Daoy (cell line): ENCODE measurements around the gene LRFN4. TPM values are rescaled to one million over a fixed set of nuclear protein-coding genes. Genes with fewer than 3 reads are reported as not detected.
"Not testable (repeated sequence)": the region's sequence is repeated elsewhere in the genome, so short reads cannot be mapped to it uniquely, and the experiment has no call there.

Experiments
- DNase-seq: peaks from one replicate; pipeline ENCODE4 v3.0.0-alpha.2; 2015; ENCODE audit warnings: low read depth
- total RNA-seq: library from RNA; depleted of rRNA; stranded (reverse); fragments of >200 nt; shearing (Covaris generic); gene quantifications from 2 replicates; pipeline ENCODE4 v1.2.3, GENCODE V29; 2014; rRNA removed

The LRFN4 gene
- 21.5 and 23.9 TPM in 2 replicates for total RNA-seq

DNA sequence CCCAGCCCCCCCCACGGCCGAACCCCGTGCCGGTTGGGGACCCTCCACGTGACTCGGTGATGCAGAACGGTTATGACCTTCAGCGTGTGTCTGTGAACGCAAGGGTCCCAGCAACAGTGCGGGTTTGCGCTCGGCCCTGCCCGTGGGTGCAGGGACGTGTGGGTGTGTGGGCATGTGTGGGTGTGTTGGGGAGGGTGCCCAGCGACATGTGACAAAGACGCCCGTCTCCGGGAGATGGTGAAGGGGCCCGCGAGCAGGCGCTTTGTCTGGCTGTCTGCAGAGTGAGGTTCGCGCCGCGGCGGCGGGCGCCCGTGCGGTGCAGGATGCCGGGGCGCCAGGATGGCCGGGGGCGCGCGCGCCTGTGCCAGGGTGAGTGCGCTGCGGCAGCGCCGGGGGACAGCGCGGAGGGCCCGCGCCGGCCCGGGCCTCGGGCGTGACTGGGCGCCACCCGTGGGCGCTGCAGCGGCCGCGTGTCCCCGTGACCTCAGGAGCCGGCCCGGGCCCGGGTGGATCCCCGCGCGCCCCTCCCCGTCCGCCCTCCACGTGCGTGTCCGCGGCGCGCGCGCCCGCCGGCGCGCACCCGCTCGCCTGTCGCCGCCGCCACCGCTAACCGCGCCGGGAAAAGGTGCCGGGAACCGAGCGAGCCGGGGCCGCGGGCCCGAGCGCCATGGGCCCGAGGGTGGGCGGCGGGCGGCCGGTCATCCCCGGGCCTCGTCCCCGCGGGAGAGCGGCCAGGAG is at the start of gene LRFN4:
LRFN4 (plus strand) TSS at position 569 of the 738 bp plus-strand sequence. CDS start 681 bp downstream, outside the sequence.
- peak; percentile 72 for DNase-seq

DNA sequence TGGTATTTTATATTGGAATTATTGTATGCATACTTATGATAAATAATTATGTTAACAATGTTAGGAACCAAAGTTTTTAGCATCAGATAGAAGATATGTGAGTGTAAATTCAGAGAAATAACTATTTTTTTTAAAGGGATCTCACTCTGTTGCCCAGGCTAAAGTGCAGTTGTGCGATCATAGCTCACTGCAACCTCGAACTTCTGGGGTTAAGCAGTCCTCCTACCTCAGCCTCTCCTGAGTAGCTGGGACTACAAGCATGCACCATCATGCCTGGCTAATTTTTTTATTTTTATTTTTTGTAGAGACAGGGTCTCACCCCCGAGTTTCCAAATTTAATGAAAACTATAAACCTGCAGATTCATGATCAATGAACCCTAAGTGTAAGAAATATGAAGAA is 47.3 kb upstream of the LRFN4 start:
- DNase-seq, result no peak

DNA sequence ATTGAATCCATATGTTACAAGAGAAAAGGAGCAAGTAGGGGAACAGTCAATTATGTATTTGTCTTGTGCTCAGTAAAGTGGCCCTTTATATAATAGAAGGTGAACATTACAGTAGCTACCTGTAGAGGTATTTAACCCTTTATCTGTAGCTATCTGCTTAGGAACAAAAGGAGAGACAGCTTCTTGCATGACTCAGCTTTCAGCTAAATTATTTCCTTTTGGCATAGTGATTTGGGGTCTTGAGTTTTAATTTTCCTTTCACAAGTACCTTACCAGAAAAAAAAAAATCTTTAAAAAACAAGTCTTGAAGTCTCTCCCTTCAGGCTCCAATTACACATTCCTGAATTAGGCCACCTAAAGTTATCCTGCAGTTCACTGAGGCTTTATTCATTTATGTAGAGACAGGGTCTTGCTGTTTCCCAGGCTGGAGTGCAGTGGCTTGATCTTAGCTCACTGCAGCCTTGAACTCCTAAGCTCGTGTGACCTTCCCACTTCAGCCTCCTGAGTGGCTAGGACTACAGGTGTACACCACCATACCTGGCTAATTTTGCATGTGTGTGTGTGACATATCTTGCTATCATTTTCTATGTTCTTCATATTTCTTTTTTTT is 46.2 kb upstream of the LRFN4 start:
- no peak for DNase-seq

DNA sequence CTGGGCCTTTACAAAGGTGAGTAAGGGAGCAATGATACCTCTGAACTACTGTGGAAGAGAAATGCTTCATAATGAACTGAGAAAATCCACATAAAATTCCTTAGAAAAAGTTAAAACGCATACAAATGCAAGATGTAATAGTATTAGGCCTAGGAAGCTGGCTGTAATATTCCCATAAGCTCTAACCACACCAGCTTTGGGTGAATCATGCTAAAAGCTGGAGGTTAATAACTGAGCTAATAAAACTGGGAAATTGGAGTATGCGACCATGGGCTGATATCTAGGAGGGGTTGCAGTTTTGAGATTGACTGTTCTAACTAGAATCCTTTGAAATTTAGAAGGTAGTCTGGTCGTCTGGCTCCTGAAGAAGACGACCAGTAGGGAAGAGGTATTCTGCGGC is 42.2 kb upstream of the LRFN4 start:
- no peak for DNase-seq

DNA sequence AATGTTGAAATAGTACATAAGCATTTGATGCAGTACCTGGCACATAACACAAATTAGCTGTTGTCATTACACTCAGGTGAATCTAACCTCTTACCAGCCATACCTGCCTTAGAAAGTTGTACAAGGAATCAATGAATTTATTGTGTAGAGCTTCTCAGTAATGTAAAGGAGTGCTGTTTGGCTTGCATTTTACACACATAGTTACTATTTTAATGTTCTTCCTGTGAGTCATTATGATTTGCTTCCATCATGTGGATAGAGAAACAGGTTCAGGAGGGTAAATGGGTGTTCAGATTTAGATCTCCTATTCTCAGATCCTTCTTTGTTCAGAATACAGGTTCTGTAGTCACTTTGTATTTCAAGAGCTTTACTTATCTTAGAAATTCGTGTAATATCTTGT is 41.2 kb upstream of the LRFN4 start:
- DNase-seq, result no peak

DNA sequence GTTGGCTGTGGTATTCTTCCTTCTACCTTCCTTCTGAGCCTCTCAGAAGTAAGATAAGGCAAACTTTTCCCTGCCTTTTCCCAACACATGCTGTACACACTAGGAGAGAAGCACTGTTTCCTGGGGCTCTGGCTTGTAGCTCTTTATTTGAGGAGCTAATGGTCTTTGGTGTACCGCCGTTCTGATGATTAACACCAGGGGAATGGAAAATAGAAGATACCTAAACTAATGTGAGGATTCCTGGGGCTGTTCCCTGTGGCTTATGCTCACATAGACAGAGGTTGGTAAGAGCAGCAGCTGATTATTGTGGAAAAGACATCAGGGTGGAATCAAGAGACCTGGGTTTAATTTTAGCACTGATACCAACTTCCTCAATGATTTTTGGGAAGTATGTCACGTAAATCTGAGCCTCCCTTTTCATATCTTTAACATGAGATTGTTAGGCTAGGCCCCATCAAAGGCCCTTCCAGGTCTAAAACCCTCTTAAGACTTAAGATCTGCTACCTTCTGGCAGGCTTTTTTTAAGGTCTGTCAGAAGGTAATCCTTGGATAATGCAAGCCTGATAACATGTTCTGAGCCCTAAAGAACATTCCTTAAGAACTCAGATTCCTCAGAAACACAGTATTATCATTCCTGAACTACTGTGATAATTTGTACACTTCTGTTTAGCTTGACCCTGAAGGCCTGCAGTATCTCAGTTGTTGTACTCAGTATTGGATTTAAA is 38.5 kb upstream of the LRFN4 start:
- DNase-seq, result no peak

DNA sequence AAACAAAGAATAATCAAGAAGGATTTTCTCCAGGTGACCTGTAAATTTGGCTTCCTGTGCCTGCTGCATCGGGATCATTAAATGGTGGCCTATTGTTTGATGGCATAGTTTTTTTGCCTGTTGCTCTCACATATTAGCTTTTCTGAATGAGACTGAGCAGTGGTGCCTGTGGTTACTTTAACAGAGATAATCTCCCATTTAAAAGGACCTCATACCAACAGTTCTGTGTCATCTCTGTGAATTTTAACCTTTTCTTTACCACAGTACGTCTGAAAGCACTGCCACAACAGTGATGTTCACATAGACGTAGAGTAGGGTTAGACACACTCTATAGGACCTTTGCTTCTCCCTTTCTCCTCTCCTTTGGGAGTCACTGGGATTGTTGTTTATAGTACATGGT is 36.5 kb upstream of the LRFN4 start:
- no peak for DNase-seq

DNA sequence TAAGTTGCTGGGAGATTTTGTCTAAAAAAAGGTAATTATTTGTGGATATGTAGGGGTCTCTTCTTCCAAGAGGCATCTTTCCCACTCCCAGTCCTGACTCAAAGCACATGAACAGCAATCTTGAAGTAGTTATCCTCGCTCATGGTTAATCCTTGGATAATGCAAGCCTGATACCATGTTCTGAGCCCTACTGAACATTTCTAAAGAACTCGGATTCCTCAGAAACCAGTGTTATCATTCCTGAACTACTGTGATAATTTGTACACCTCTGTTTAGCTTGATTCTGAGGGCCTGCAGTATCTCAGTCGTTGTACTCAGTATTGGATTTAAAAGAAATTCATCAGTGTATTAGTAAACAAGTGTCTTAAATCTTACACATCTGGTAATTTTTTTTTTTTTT is 36.0 kb upstream of the LRFN4 start:
- DNase-seq, result no peak

DNA sequence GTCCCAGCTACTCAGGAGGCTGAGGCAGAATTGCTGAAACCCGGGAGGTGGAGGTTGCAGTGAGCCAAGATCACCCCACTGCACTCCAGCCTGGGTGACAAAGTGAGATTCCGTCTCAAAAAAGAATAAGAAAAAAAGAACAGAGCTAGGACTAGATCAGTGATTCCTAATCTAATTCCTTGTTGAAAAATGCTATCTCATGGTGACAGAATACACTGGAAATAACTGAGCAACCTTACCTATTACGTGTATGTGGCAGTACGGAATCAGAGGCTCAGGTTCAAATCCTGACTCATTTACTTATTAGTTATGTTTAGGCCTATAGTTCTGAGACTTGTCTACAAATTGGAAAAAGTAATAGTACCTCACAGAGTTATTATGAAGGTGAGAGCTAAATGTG is 33.2 kb upstream of the LRFN4 start:
- DNase-seq, result no peak

DNA sequence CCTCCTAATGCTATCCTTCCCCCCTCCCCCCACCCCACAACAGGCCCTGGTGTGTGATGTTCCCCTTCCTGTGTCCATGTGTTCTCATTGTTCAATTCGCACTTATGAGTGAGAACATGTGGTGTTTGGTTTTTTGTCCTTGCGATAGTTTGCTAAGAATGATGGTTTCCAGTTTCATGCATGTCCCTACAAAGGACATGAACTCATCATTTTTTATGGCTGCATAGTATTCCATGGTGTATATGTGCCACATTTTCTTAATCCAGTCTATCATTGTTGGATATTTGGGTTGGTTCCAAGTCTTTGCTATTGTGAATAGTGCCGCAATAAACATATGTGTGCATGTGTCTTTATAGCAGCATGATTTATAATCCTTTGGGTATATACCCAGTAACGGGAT is 32.3 kb upstream of the LRFN4 start:
- not testable (repeated sequence) for DNase-seq

DNA sequence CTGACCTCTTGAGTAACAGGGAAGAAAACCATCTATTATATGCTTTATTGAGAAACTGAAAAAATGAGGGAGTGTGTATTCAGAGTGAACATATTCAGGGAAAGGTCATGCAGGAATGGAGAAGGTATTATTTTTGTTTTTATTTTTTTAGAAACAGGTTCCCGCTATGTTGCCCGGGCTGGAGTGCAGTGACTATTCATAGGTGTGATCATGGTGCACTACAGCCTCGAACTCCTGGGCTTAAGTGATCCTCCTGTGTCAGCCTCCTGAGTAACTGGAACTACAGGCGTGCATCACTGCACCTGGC is 22.4 kb upstream of the LRFN4 start:
- no peak for DNase-seq

DNA sequence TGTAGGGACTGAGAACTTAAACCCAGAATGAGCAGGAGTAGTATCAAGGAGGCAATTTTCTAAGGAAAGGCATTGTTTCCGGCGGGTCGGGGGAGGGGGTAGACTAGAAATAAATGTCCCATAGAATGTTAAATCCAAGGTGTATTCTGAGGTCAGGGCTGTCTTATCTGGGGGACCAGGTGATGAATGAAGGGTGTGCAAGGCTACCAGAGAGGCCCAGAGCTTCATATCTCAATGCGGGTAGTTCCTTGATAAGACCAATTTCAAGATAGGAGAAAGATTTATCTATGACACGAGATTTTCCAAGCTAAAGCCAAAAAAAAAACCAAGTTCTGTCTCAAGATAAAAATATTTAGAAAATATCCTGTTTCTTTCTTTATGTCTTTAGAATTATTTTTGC is 21.9 kb upstream of the LRFN4 start:
- DNase-seq, result no peak

DNA sequence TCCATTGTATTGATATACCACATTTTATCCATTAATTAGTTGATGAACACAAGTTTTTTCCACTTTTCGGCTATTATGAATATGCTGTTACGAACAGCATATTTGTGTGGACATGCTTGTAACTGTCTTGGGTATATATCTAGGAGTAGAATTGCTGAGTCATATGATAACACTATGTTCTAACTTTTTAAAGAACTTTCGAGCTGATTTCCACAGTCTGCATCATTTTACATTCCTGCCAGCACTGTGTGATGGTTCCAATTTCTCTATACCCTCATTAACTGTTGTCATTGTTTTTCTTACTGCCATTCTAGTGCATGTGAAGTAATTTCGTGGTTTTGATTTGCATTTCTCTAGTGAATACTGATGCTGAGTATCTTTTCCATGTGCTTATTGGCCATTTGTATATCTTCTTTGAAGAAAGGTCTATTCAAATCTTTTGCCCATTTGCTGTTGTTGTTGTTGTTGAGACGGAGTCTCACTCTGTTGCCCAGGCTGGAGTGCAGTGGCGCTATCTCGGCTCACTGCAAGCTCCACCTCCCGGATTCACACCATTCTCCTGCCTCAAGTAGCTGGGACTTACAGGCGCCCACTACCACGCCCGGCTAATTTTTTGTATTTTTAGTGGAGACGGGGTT is 21.0 kb upstream of the LRFN4 start:
- no peak for DNase-seq

DNA sequence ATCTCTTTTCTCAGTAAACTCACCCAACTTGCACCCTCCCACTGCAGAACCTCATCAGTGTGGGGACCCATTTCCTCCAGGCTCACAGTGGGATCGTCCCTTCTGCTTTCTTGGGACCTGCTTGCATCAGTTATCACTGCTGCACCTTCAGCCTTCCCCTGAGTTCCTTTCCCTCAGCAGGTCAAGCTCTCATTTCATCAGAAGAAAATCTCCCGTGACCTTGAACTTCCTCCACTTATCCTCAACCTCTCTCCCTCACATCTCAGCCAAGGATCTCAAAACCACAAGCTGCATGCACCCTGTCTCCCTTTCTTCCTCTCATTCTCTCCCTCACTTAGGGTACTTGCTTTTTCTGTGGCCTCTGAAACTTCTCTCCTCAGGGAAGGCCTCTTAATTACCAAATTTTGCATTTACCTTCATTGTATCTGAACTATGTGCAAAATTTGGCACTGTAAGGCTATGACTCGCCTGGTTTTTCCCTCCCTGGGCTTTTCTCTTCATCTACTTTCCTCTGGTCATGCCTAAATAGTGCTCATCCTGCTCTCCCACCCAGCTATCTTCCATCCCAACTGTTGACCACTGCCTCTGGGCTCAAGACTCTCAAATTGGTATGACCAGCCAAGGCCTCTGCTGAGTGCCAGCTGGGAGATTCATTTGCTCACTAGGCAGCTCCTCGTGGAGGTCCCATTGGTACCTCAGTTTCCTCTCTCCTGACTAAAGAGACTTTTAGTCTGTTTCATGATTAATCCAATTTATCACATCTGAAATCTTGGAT is 16.4 kb upstream of the LRFN4 start:
- no peak for DNase-seq

DNA sequence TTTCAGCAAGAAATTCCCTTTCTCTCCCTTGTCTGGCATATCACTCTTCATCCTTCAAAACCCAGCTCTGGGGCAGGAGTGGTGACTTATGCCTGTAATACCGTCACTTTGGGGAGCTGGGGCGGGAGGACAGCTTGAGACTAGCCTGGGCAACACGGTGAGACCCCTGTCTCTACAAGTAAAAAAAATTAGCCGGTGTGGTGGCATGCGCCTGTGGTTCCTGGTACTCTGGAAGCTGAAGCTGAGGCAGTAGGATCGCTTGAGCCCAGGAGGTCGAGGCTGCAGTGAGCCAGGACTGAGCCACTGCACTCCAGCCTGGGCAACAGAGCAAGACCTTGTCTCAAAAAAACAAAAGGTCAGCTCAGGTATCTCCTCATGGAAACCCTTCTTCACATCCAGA is 15.0 kb upstream of the LRFN4 start:
- DNase-seq, result no peak

DNA sequence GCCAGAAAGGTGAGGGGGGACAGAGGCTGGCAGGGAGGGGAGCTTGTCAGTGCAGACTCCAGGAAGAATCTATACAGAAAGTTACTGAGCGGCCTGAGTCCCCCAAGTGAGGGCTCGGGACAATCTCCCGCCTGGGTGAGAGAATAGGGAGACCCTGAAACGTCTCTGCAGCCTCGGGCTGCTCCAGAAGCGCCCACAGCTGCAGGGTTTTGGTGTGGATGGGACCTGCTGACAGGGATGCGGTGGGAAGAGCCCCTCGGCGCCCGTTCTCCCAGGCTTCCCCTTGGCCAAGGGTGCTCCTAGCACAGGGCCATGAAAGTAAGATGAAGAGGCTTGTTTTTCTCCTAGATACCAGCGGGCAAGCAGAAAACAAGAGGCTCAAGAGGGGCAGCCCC is 14.4 kb upstream of the LRFN4 start:
- DNase-seq, result no peak

DNA sequence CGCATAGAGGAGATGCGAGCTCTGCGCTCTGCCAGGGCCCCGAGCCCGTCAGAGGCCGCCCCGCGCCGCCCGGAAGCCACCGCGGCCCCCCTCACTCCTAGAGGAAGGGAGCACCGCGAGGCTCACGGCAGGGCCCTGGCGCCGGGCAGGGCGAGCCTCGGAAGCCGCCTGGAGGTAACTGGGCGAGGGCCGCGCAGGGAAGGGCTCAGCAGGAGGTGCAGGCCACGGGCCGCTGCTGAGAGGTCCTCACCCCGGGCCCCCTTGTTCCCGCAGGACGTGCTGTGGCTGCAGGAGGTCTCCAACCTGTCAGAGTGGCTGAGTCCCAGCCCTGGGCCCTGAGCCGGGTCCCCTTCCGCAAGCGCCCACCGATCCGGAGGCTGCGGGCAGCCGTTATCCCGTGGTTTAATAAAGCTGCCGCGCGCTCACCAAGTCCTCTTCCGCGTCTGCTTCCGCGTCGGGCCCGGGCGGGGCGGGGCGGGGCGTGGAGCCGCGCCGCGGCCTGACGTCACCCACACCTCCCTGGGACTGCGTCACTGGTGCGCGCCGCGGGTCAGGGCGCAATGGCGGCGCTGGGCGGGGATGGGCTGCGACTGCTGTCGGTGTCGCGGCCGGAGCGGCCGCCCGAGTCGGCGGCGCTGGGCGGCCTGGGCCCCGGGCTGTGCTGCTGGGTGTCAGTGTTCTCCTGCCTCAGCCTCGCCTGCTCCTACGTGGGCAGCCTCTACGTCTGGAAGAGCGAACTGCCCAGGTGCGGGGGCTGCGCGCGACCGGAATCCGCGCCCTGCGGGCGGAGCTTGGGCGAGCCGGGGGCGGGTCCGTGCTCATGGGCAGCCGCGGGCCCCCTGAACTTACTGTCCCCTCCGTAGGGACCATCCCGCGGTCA is 13.7 kb upstream of the LRFN4 start, which contains the start of gene RCE1:
RCE1 (plus strand) TSS at position 546 of the 880 bp plus-strand sequence; CDS start at position 561, 15 bp downstream.
- peak; percentile 94 for DNase-seq

DNA sequence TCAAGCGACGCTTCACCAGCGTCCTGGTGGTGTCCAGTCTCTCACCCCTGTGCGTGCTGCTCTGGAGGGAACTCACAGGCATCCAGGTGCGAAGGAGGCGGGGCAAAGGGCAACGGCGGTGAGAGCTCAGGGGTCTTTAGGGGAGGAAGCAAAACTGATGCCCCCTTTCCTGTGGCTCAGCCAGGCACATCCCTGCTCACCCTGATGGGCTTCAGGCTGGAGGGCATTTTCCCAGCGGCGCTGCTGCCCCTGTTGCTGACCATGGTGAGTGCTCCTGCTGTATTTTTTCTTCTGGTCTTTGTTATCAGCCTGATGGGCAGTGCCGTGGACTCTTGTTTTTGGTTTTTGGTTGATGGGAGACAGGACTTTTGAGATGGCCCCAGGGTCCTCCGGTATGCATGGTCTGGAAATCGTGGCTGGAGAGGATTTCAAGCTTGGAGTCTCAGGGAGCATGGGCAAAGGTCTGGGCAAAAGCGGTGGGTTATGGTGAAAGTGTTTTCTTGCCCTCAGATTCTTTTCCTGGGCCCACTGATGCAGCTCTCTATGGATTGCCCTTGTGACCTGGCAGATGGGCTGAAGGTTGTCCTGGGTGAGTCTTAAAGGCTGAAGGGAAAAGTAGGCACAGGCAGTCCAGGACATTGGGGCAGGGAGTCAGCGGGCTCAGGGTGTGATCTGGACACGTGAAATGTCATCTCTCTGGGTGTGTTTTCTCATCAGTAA is 12.9 kb upstream of the LRFN4 start:
- DNase-seq, result no peak

DNA sequence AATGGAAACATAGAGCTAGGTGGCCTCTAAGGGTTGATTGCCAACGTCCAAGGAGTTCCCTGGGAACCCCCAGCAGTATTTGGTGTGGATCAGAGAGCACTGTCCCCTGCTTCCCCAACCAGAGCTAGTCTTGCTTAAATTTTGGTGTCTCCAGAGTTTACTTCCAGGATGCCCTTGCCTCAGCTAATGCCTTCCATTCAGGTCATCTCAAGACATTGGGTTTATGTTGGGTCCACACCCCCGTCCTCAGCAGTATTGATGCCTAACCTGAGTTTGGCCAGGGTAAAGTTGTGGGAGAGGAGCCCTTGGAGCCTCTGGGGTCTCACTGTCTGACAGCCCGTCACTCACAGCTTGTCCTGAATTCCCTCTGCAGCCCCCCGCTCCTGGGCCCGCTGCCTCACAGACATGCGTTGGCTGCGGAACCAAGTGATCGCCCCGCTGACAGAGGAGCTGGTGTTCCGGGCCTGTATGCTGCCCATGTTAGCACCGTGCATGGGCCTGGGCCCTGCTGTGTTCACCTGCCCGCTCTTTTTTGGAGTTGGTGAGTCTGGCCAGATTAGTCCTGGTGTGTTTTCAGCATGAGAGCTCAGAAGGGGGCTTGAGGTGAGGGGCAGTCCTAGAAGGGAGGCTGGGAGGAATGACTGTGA is 12.2 kb upstream of the LRFN4 start:
- peak; percentile 2 for DNase-seq
